A673 (cell line): Measurements from ENCODE around the gene LRRN4CL. TPM values are rescaled to one million over a fixed set of nuclear protein-coding genes. Genes with fewer than 3 reads are reported as not detected.
A peak's percentile ranks its signal among the peaks of the same experiment; 100 is the strongest.

Source experiments
- BruUV-seq: library from RNA; stranded (reverse); fragments of 400-500 nt; replicated peaks from 2 replicates; lab custom pipeline; 2021; lab: Mats Ljungman, UMichigan
- CTCF ChIA-PET: fragments of 300-600 bp; sonication (Branson Sonifier 250); formaldehyde crosslinking; loops from one replicate; lab custom pipeline; 2022; ENCODE audit warnings: antibody characterized with exemption; lab: Charles Lee
- POLR2A ChIA-PET: fragments of 300-600 bp; sonication (Branson Sonifier 250); formaldehyde crosslinking; loops from one replicate; lab custom pipeline; 2022; ENCODE audit warnings: antibody characterized with exemption; ENCODE audit not compliant: low non-redundant PET; lab: Charles Lee
- DNase-seq: peaks from one replicate; pipeline ENCODE4 v3.0.0-alpha.2; 2015; ENCODE audit warnings: low spot score
- H3K27ac ChIP-seq: fragments of 200-600 bp; sonication (generic); 2 replicates; pipeline ENCODE4 v1.5.1; 2016; ENCODE audit warnings: mixed run types, low read depth, mild to moderate bottlenecking, mixed read lengths, antibody characterized with exemption, low read length; ENCODE audit not compliant: poor library complexity, severe bottlenecking
- H3K27me3 ChIP-seq: fragments of 200-600 bp; sonication (generic); replicated peaks from 2 replicates; pipeline ENCODE4 v1.6.1; 2017; ENCODE audit warnings: mixed run types, low read depth, mild to moderate bottlenecking, mixed read lengths, antibody characterized with exemption, low read length; ENCODE audit not compliant: insufficient read depth, poor library complexity
- H3K36me3 ChIP-seq: fragments of 200-600 bp; sonication (generic); 2 replicates; pipeline ENCODE4 v1.6.1; 2016; ENCODE audit warnings: mixed run types, mild to moderate bottlenecking, mixed read lengths, antibody characterized with exemption, low read length; ENCODE audit not compliant: insufficient read depth, poor library complexity, severe bottlenecking
- H3K4me1 ChIP-seq: fragments of 200-600 bp; sonication (generic); 2 replicates; pipeline ENCODE4 v1.6.1; 2017; ENCODE audit warnings: mixed run types, mild to moderate bottlenecking, mixed read lengths, antibody characterized with exemption, low read length; ENCODE audit not compliant: insufficient read depth, poor library complexity, severe bottlenecking
- H3K4me3 ChIP-seq: fragments of 200-600 bp; sonication (generic); 2 replicates; pipeline ENCODE4 v1.5.1; 2016; ENCODE audit warnings: low read depth, mixed run types, mild to moderate bottlenecking, mixed read lengths, low read length; ENCODE audit not compliant: poor library complexity, severe bottlenecking
- H3K9me3 ChIP-seq: fragments of 200-600 bp; sonication (generic); 2 replicates; pipeline ENCODE4 v1.6.1; 2016; ENCODE audit warnings: mixed run types, low read depth, mild to moderate bottlenecking, mixed read lengths, antibody characterized with exemption, low read length; ENCODE audit not compliant: poor library complexity, severe bottlenecking
- EZH2 ChIP-seq: fragments of 200-600 bp; sonication (generic); IDR thresholded peaks from 2 replicates; pipeline ENCODE4 v1.6.1; 2017; ENCODE audit warnings: borderline replicate concordance, low read depth, mild to moderate bottlenecking, mixed read lengths, antibody characterized with exemption, low read length; ENCODE audit not compliant: poor library complexity, severe bottlenecking
- intact Hi-C: fragments of 100-400 bp; cut with micrococcal nuclease; formaldehyde crosslinking; loops from one replicate; pipeline ENCODE4 v1.10.0; 2022; ENCODE audit not compliant: unreplicated experiment
- total RNA-seq: library from RNA; stranded (reverse); gene quantifications from 2 replicates; pipeline ENCODE4 v1.2.3, GENCODE V29; 2021
- TF ChIP-seq, protein P1 (sequence below): fragments of 300-800, 200-600 bp; sonication (generic); conservative IDR thresholded peaks from 2 replicates; pipeline ENCODE4 v1.5.1; 2017; ENCODE audit warnings: low read depth, mild to moderate bottlenecking, antibody characterized with exemption, low read length, moderate library complexity, mixed read lengths

Gene LRRN4CL
- total RNA-seq, 1 experiment from 2014 or later, result 0.37 TPM

DNA sequence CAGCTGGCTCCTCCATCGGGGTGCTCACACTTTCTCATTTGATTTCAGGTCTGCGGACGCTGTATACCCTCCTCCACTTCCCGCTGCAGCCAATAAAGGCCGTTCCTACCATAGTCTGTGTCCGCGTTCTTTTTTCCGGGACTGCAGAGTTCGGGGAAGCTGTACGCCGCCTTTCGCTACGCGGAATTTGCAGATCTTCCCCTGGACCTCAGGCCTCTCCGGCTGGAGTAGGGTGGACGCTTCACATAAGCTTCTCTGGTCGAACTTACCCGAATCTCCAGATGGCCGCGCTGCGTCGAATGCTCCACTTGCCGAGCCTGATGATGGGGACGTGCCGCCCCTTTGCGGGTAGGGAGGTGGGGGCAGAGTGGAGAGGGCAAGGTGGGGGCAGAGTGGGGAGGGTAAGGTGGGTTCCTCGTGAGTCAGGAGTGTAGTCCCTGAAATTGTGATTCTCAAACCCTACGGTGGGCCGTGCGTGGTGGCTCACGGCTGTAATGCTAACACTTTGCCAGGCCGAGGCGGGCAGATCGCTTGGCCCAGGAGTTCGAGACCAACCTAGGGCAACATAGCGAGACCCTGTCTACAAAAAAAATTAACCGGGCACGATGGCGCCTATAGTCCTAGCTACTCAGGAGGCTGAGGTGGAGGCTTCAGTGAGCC lies 23.6 kb downstream of the LRRN4CL start:
- H3K4me3 ChIP-seq, result peak overlapping the region; percentile 91
- H3K36me3 ChIP-seq, result peaks cover 44% of the 10 kb centered on the region
- TF ChIP-seq, protein P1, sequence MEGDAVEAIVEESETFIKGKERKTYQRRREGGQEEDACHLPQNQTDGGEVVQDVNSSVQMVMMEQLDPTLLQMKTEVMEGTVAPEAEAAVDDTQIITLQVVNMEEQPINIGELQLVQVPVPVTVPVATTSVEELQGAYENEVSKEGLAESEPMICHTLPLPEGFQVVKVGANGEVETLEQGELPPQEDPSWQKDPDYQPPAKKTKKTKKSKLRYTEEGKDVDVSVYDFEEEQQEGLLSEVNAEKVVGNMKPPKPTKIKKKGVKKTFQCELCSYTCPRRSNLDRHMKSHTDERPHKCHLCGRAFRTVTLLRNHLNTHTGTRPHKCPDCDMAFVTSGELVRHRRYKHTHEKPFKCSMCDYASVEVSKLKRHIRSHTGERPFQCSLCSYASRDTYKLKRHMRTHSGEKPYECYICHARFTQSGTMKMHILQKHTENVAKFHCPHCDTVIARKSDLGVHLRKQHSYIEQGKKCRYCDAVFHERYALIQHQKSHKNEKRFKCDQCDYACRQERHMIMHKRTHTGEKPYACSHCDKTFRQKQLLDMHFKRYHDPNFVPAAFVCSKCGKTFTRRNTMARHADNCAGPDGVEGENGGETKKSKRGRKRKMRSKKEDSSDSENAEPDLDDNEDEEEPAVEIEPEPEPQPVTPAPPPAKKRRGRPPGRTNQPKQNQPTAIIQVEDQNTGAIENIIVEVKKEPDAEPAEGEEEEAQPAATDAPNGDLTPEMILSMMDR, result no peak
- TF ChIP-seq EZH2, result no peak
- ChIA-PET CTCF (interaction anchor here (0.6 to 1.1 kb wide), 2 partner anchors 66 to 271 kb away, joined by 3 to 9 read pairs; no protein-coding TSS in a partner anchor), POLR2A (interaction anchor here (0.6 to 1.8 kb wide), 11 partner anchors 9 to 326 kb away, joined by 3 to 13 read pairs (median 5); partner anchors contain the start of genes HNRNPUL2, INTS5, TUT1 and ZBTB3)
- no peaks in the 10 kb centered on the region for H3K9me3 ChIP-seq
- no peak for DNase-seq
- no peaks in the 10 kb centered on the region for H3K27me3 ChIP-seq
- H3K27ac ChIP-seq, result peak overlapping the region; percentile 88
- intact Hi-C loops, result loop anchor here (1.0 kb wide), 1 partner anchor 14 kb away; the partner anchor contains the start of gene UBXN1
- peaks cover 15% of the 10 kb centered on the region for H3K4me1 ChIP-seq
- BruUV-seq, result no TSS peak

DNA sequence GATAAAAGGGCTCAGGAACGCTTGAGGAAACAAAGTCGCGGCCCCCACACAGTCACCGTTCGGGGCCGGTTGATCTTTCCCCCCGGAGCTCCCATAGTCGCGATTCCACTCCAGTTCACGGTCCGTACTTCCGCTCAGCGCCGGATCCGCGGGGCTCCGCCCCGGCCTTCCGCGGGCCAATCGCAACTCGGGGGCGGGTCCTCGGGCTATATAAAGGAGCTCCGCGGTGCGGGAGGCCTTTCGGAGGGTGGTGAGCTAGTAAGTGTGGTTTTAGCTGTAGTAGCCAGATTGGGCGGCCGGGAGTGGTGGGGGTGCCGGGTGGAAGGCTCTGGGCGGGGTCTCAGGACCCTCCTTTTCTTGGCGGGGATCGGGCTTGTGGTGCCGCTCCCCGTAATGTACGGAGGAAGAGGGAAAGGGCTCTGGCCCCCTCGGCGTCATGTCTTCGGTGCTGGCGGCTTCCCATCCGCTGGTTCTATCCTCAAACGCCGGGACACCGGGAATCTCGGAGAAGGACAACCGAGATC lies 24.2 kb downstream of the LRRN4CL start, which contains the start of the genes C11orf98 and CSKMT:
Gene C11orf98, minus strand, starts transcription at position 136 of the 524 bp plus-strand sequence. Its CDS starts 41 bp downstream, at position 95.
Gene CSKMT, plus strand, starts transcription at position 238 of the 524 bp plus-strand sequence. CDS start 568 bp downstream, outside the sequence.
- Histone ChIP-seq H3K36me3 (peaks cover 44% of the 10 kb centered on the region), H3K9me3 (no peaks in the 10 kb centered on the region), H3K4me1 (peaks cover 15% of the 10 kb centered on the region), H3K27me3 (no peaks in the 10 kb centered on the region), H3K4me3 (peak within 1 kb of the TSS; percentile 91), H3K27ac (peak within 1 kb of the TSS; percentile 88)
- peak; percentile 97 for DNase-seq
- no peak for TF ChIP-seq EZH2
- TF ChIP-seq, protein P1, result no peak
- POLR2A ChIA-PET, result interaction anchor here (0.5 to 1.8 kb wide), 16 partner anchors 8 to 325 kb away, joined by 3 to 17 read pairs (median 5); partner anchors contain the start of genes EEF1G, HNRNPUL2, INTS5 and TUT1
- intact Hi-C loops, result loop anchor here (1.0 kb wide), 1 partner anchor 14 kb away; the partner anchor contains the start of gene UBXN1
- TSS peak; percentile 78 for BruUV-seq
- CTCF ChIA-PET, result interaction anchor here (0.5 to 1.1 kb wide), 2 partner anchors 24 to 270 kb away, joined by 3 to 8 read pairs; no protein-coding TSS in a partner anchor

DNA sequence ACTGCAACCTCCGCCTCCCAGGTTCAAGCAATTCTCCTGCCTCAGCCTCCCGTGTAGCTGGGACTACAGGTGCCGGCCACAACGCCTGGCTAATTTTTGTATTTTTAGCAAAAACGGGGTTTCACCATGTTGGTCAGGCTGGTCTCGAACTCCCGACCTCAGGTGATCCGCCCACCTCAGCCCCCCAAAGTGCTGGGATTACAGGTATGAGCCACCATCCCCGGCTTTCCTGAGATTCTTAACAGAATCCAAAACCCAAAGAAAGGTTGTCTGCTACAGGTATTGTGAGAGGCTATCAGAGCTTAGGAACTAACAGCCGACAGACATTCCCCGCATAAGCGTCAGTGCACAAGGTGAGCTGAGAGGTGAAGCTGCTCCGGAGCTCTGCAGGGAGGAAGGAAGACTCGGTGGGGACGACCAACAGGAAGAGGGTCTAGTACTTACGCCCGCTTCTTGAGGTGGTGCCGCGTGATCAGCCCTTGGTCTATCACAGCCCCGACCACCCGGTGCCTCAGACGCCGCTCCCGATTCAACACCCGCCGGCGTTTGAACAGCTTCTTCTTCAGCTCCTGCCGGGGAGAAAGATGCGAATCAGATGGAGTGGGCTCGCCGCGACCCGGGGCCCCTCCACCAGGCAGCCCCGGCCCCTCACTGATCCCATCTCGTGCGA lies 24.8 kb downstream of the LRRN4CL start:
- Histone ChIP-seq H3K4me3 (peak overlapping the region; percentile 91), H3K9me3 (no peaks in the 10 kb centered on the region), H3K27ac (peak overlapping the region; percentile 88), H3K27me3 (no peaks in the 10 kb centered on the region), H3K4me1 (peaks cover 15% of the 10 kb centered on the region), H3K36me3 (peaks cover 44% of the 10 kb centered on the region)
- ChIA-PET CTCF (interaction anchor here (0.5 to 1.1 kb wide), 2 partner anchors 24 to 270 kb away, joined by 3 to 8 read pairs; no protein-coding TSS in a partner anchor), POLR2A (interaction anchor here (0.5 to 1.8 kb wide), 14 partner anchors 8 to 257 kb away, joined by 3 to 17 read pairs (median 5); partner anchors contain the start of genes EEF1G, HNRNPUL2, INTS5 and TUT1)
- BruUV-seq, result TSS peak; percentile 56
- peak; percentile 83 for DNase-seq
- intact Hi-C loops, result loop anchor here (1.0 kb wide), 1 partner anchor 15 kb away; the partner anchor contains the start of gene UBXN1
- TF ChIP-seq EZH2, result no peak
- TF ChIP-seq, protein P1, result no peak
